Measurements from ENCODE around the gene ABLIM1. TPM values are rescaled to one million over a fixed set of nuclear protein-coding genes. Genes with fewer than 3 reads are reported as not detected.

ABLIM1 gene
- total RNA-seq, 4 donors from 2014 or later, result 83.1 to 145 (median 120) TPM

- Histone ChIP-seq H3K9me3 (no peaks in the 10 kb centered on the region), H3K27ac (replicated peaks in 1 of 4) (no peak overlapping the region), H3K4me1 (peaks cover 0 to 16% (median 0%) of the 10 kb centered on the region in 4 donors), H3K36me3 (no peaks in the 10 kb centered on the region), H3K4me3 (no peak overlapping the region), H3K27me3 (no peaks in the 10 kb centered on the region)
- intact Hi-C loops (cut with DNase I), result no loop called here
- 74% methylated on average over 2 of the region's 2 CpGs for WGBS
- DNase-seq (ENCODE audit: extremely low spot score), result no peak
- TF ChIP-seq POLR2A (IDR thresholded peaks at IDR 0.05; ENCODE audit: low read depth) (no peak), CTCF (IDR thresholded peaks at IDR 0.05) (no peak), EP300 (IDR thresholded peaks at IDR 0.05) (no peak), POLR2AphosphoS5 (IDR thresholded peaks at IDR 0.05) (no peak)
Measured at GRCh38 chr10:114584419-114584818, 73.7 kb downstream of the ABLIM1 start.

- no peak for DNase-seq (ENCODE audit: extremely low spot score)
- WGBS, result 79% methylated on average over 1 of the region's 1 CpG
Measured at GRCh38 chr10:114581071-114581470, 77.0 kb downstream of the ABLIM1 start.

GRCh38 chr10:114577133-114577532 is 80.9 kb downstream of the ABLIM1 start:
- Histone ChIP-seq H3K27ac (replicated peaks in 1 of 4) (peak overlapping the region in 3 of 4 donors; percentile 34 to 42 (median 36)), H3K4me3 (no peak overlapping the region), H3K27me3 (no peaks in the 10 kb centered on the region), H3K36me3 (peaks cover 0 to 18% (median 3%) of the 10 kb centered on the region in 4 donors), H3K9me3 (no peaks in the 10 kb centered on the region), H3K4me1 (peaks cover 21 to 37% (median 24%) of the 10 kb centered on the region in 4 donors)
- intact Hi-C loops (cut with DNase I), result no loop called here
- DNase-seq (ENCODE audit: extremely low spot score), result no peak
- WGBS, result 39% methylated on average over 1 of the region's 1 CpG
- TF ChIP-seq POLR2AphosphoS5 (IDR thresholded peaks at IDR 0.05) (peak in 1 of 2 donors; percentile 26), EP300 (IDR thresholded peaks at IDR 0.05) (no peak)

More at GRCh38 chr10:114581071-114581470, 77.0 kb downstream of the ABLIM1 start:
- Histone ChIP-seq H3K36me3 (no peaks in the 10 kb centered on the region), H3K4me1 (peaks cover 21 to 33% (median 21%) of the 10 kb centered on the region in 4 donors), H3K9me3 (no peaks in the 10 kb centered on the region), H3K4me3 (no peak overlapping the region), H3K27ac (replicated peaks in 1 of 4) (no peak overlapping the region), H3K27me3 (no peaks in the 10 kb centered on the region)
- intact Hi-C loops (cut with DNase I), result no loop called here
- TF ChIP-seq CTCF (IDR thresholded peaks at IDR 0.05), result no peak
- no peak for TF ChIP-seq POLR2AphosphoS5 (IDR thresholded peaks at IDR 0.05)
- TF ChIP-seq POLR2A (IDR thresholded peaks at IDR 0.05; ENCODE audit: low read depth), result no peak
- TF ChIP-seq EP300 (IDR thresholded peaks at IDR 0.05), result no peak

GRCh38 chr10:114576716-114577115 is 81.4 kb downstream of the ABLIM1 start:
- no peak for DNase-seq (ENCODE audit: extremely low spot score)
- Histone ChIP-seq H3K36me3 (peaks cover 0 to 22% (median 3%) of the 10 kb centered on the region in 4 donors), H3K27ac (replicated peaks in 1 of 4) (peak overlapping the region; percentile 24 to 42 (median 33)), H3K4me3 (no peak overlapping the region), H3K9me3 (no peaks in the 10 kb centered on the region), H3K27me3 (no peaks in the 10 kb centered on the region), H3K4me1 (peaks cover 22 to 38% (median 27%) of the 10 kb centered on the region in 4 donors)
- intact Hi-C loops (cut with DNase I), result no loop called here
- TF ChIP-seq POLR2AphosphoS5 (IDR thresholded peaks at IDR 0.05), result no peak
- TF ChIP-seq CTCF (IDR thresholded peaks at IDR 0.05), result no peak
- no peak for TF ChIP-seq EP300 (IDR thresholded peaks at IDR 0.05)
- no peak for TF ChIP-seq POLR2A (IDR thresholded peaks at IDR 0.05; ENCODE audit: low read depth)
- 79% methylated on average over 3 of the region's 3 CpGs for WGBS

GRCh38 chr10:114576132-114576487 is 82.0 kb downstream of the ABLIM1 start:
- Histone ChIP-seq H3K4me1 (peaks cover 28 to 44% (median 33%) of the 10 kb centered on the region in 4 donors), H3K27ac (replicated peaks in 1 of 4) (peak overlapping the region; percentile 24 to 42 (median 33)), H3K27me3 (no peaks in the 10 kb centered on the region), H3K36me3 (peaks cover 0 to 28% (median 3%) of the 10 kb centered on the region in 4 donors), H3K4me3 (no peak overlapping the region), H3K9me3 (no peaks in the 10 kb centered on the region)
- WGBS, result 53% methylated on average over 2 of the region's 2 CpGs
- no peak for TF ChIP-seq EP300 (IDR thresholded peaks at IDR 0.05)
- TF ChIP-seq POLR2A (IDR thresholded peaks at IDR 0.05; ENCODE audit: low read depth), result no peak
- no peak for TF ChIP-seq CTCF (IDR thresholded peaks at IDR 0.05)
- no peak for TF ChIP-seq POLR2AphosphoS5 (IDR thresholded peaks at IDR 0.05)
- intact Hi-C loops (cut with DNase I), result no loop called here
- DNase-seq (ENCODE audit: extremely low spot score), result no peak

Measured in esophagus muscularis mucosa (tissue), 4 donors.